Measurements from ENCODE around the gene SLC35C1. TPM values are rescaled to one million over a fixed set of nuclear protein-coding genes. Genes with fewer than 3 reads are reported as not detected.

The SLC35C1 gene
- total RNA-seq, 2 experiments from 2014 or later = 5.6 to 6.5 TPM

DNA sequence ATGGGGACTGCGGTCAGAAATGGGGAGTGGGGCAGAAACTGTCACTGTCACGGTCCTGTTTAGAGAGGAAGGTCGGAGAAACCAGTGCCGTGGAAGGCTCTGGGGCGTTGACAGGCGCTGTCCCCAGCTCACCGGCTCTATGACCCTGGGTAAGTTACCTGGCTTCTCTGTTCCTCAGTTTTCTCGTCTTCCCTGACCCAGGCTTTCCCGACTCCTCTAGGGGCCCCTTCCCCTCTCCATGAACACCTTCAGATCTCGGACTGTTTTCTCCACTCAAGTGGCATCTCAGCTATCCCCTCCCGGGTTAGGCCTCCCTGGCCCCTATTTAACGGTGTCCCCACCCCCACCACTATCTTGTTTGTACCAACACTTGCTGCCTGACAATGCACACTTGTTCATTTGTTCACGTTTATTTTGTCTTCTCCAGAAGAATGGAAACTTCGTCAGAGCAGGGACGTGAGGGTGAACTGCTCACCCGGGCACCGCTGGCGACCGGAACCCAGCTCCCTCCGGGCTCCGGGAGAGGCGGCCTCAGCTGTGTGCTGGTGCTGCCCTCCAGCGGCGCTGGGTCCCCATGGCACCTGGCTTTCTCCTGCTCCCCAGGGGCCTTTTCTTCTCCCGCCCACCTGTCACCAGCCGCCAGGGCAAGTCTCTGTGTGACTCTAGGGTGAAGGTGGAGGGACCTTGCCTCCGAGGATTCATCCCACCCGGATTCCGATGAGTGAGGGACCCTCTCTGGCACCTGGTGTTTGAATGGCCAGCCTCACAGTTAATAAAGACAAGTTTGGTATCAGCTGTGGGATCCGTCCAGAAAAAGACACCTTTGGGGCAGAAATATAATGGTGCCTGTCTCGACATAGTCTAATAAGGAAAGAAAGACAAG is 33.1 kb upstream of the SLC35C1 start:
- H3K27ac Mint-ChIP-seq = peak overlapping the region; percentile 50
- no peaks in the 10 kb centered on the region for H3K9me3 Mint-ChIP-seq
- no peaks in the 10 kb centered on the region for H3K27me3 Mint-ChIP-seq (ENCODE audit: low read depth)
- H3K36me3 Mint-ChIP-seq (ENCODE audit: low read depth) = no peaks in the 10 kb centered on the region
- intact Hi-C loops (cut with micrococcal nuclease) = loop anchor here (1.0 to 10.0 kb wide), 9 partner anchors 35 to 657 kb away; partner anchors contain the start of gene CRY2
- peak; percentile 86 for DNase-seq
- H3K4me1 Mint-ChIP-seq (ENCODE audit: low read depth) = peaks cover 7% of the 10 kb centered on the region
- CTCF ChIA-PET = interaction anchor here (0.6 to 3.3 kb wide), 59 partner anchors 11 to 777 kb away, joined by 3 to 42 read pairs (median 4); partner anchors contain the start of gene SLC35C1
- H3K4me3 Mint-ChIP-seq = peak overlapping the region; percentile 86

DNA sequence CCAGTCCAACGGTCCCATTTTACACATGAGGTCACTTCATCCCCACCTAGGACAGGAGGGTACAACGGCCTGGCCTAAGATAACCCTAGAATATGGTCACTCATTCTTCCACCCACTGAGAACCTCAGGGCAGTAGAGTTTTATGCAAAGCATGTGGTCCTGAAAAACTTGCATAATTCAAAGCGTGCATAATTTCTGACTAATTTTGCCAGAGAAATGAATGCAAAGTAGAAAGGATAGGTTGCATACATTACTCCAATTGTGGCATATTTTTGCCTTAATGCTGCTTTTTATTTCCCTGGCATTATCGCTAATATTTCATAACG is 32.5 kb upstream of the SLC35C1 start:
- no peak overlapping the region for H3K4me3 Mint-ChIP-seq
- no peaks in the 10 kb centered on the region for H3K36me3 Mint-ChIP-seq (ENCODE audit: low read depth)
- peaks cover 7% of the 10 kb centered on the region for H3K4me1 Mint-ChIP-seq (ENCODE audit: low read depth)
- H3K27me3 Mint-ChIP-seq (ENCODE audit: low read depth) = no peaks in the 10 kb centered on the region
- CTCF ChIA-PET = interaction anchor here (0.6 to 3.3 kb wide), 23 partner anchors 12 to 425 kb away, joined by 3 to 42 read pairs (median 4); partner anchors contain the start of gene SLC35C1
- DNase-seq = no peak
- no peak overlapping the region for H3K27ac Mint-ChIP-seq
- H3K9me3 Mint-ChIP-seq = no peaks in the 10 kb centered on the region
- intact Hi-C loops (cut with micrococcal nuclease) = loop anchor here (1.0 to 10.0 kb wide), 5 partner anchors 35 to 658 kb away; no protein-coding TSS in a partner anchor

DNA sequence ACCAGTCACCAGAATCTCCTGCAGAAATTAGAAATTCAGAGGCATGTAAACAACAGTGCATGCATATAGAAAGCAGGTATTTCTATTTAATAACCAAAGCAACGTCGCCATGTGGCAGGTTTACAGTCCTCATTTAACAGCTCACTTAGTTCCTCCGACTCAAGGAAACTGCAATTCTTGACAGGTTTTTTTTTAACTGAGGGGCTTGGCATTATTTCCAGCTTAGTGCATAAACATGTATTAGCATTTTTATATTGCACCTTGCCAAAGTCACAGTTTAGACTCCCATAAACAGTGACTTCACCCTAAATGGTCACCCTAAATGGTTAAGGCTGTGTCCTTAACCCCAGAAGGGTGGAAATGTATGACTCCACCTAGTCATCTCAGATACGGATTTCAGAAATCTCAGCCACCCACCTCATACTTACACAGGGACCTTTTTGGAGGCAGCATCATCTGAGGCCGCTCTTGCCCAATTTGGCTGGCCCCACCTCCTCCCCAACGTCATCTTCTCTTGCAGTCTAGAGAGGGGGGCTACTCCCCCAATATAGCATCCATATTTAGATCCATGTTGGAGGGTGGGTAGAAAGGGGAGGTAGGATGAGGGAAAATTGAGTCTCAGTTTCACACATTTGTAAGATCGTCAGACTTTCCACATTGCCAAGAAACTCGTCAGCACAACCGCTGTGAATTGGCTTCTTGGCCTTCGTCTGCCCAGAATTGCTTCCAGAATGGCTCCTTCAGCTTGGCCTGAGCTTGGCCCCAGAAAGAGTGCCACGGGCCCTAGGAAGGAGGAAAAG is 31.8 kb upstream of the SLC35C1 start:
- Mint-ChIP-seq H3K36me3 (ENCODE audit: low read depth) (no peaks in the 10 kb centered on the region), H3K9me3 (no peaks in the 10 kb centered on the region), H3K27me3 (ENCODE audit: low read depth) (no peaks in the 10 kb centered on the region), H3K4me1 (ENCODE audit: low read depth) (peaks cover 7% of the 10 kb centered on the region), H3K4me3 (no peak overlapping the region), H3K27ac (no peak overlapping the region)
- intact Hi-C loops (cut with micrococcal nuclease) = loop anchor here (1.0 to 10.0 kb wide), 5 partner anchors 36 to 658 kb away; no protein-coding TSS in a partner anchor
- DNase-seq = no peak
- CTCF ChIA-PET = interaction anchor here (0.6 to 3.3 kb wide), 3 partner anchors 21 to 401 kb away, joined by 3 to 26 read pairs (median 3); no protein-coding TSS in a partner anchor

DNA sequence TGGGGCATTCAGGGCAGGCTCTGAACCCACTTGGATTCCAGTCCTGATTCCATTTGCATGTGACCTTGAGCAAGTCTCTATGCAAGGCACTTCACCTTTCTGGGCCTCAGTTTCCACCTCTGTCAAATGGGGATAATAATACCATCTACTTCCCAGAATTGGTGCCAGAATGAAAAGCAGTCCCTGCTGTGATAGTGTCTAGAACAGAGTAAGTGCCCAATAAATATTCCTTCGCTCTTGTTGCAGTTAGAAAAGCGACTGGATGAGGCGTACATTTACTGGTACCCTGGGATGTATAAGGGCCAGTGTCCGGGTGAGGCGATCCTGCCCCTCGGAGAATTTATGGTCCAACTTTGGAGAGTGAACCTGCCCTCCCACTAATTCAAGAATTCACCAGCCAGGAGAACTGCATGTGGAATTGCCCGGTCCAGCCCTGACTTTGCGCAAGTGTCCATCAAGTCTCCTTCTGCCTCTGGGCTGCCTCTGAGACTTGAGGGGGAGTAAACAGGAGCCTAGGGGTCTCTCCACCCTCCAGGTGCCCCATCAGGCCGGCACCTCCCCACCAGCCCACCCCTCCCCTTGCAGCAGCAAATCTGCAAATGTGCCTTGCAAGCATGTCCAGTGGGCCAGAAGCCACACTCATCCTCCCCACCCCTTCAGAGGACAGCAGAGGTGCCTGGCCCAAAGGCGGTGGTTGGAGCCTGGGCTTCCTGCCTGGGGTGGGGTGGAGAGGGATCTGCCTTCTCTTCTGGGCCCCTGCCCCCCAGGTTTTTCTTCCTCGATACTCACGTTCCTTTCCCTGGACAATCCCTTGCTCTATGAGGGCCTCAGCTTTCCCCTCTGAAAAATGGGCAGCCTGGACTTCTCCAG is 30.9 kb upstream of the SLC35C1 start:
- Mint-ChIP-seq H3K9me3 (no peaks in the 10 kb centered on the region), H3K27me3 (ENCODE audit: low read depth) (no peaks in the 10 kb centered on the region), H3K4me1 (ENCODE audit: low read depth) (peaks cover 7% of the 10 kb centered on the region), H3K4me3 (no peak overlapping the region), H3K36me3 (ENCODE audit: low read depth) (no peaks in the 10 kb centered on the region), H3K27ac (no peak overlapping the region)
- intact Hi-C loops (cut with micrococcal nuclease) = loop anchor here (2.0 to 10.0 kb wide), 3 partner anchors 111 to 659 kb away; no protein-coding TSS in a partner anchor
- DNase-seq = no peak
- CTCF ChIA-PET = interaction anchor here (0.6 kb wide), 1 partner anchor 20 kb away, joined by 3 read pairs; no protein-coding TSS in a partner anchor

DNA sequence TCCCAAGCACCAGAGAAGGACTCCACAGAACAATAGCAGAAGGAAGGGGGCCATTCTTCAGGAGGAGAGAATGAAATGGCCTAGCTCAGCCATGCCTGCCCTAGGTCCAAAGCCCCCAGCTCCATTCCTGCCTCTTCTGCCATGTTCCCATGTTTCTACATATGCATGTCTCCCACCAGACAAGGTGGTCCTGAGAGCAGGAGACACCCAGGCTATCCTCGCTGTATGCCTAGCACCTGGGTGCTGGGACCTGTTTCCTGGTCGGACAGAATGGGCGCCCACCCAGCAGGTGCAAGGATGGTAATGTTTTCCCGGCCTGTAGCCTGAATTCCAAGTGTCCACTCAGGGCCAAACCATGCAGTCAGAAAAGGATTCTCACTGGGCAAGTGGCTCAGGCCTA is 30.2 kb upstream of the SLC35C1 start:
- DNase-seq = no peak
- intact Hi-C loops (cut with micrococcal nuclease) = loop anchor here (5.0 to 10.0 kb wide), 2 partner anchors 362 to 660 kb away; no protein-coding TSS in a partner anchor
- no peak overlapping the region for H3K27ac Mint-ChIP-seq
- no peaks in the 10 kb centered on the region for H3K36me3 Mint-ChIP-seq (ENCODE audit: low read depth)
- peaks cover 7% of the 10 kb centered on the region for H3K4me1 Mint-ChIP-seq (ENCODE audit: low read depth)
- H3K9me3 Mint-ChIP-seq = no peaks in the 10 kb centered on the region
- H3K27me3 Mint-ChIP-seq (ENCODE audit: low read depth) = no peaks in the 10 kb centered on the region
- CTCF ChIA-PET = no interaction called here
- H3K4me3 Mint-ChIP-seq = no peak overlapping the region

DNA sequence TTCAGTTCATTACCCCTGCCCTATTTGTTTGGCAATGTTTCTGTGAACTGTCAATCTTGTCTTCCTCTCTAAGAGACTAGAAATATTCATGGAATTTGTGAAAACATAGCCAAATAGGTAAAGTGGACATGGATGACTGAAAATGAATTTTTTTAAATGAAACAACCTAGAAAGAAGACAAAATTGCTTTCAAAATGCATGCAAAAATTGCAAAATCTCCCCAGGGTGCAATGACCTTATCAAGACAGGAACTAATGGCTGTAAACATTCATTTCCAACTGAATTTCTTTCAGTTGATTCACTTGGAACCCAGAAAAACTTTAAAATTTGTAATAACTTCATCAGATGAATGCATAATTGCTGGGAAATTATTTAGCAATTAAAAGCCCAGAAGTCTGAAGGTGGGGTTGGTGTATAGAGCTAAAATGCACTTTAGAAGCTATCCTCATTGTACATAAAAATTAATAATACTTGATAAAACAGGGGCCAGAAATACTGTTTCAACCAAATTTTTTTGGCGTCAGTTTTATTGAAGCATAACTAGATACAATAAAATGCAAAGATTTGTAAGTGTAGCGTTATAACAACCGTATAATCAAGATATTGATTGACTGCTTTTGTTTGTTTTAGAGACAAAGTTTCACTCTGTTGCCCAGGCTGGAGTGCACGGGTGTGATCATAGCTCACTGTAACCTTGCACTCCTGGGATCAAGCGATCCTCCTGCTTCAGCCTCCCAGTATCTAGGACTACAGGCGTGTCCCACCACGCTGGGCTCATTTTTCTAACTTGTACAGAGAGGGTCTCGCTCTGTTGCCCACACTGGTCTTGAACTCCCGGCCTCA is 27.6 kb upstream of the SLC35C1 start:
- Mint-ChIP-seq H3K4me3 (no peak overlapping the region), H3K9me3 (no peaks in the 10 kb centered on the region), H3K36me3 (ENCODE audit: low read depth) (no peaks in the 10 kb centered on the region), H3K4me1 (ENCODE audit: low read depth) (no peaks in the 10 kb centered on the region), H3K27ac (no peak overlapping the region), H3K27me3 (ENCODE audit: low read depth) (peaks cover 6% of the 10 kb centered on the region)
- CTCF ChIA-PET = interaction anchor here (0.7 kb wide), 1 partner anchor 425 kb away, joined by 3 read pairs; no protein-coding TSS in a partner anchor
- DNase-seq = no peak
- intact Hi-C loops (cut with micrococcal nuclease) = loop anchor here (10.0 kb wide), 1 partner anchor 663 kb away; no protein-coding TSS in a partner anchor

DNA sequence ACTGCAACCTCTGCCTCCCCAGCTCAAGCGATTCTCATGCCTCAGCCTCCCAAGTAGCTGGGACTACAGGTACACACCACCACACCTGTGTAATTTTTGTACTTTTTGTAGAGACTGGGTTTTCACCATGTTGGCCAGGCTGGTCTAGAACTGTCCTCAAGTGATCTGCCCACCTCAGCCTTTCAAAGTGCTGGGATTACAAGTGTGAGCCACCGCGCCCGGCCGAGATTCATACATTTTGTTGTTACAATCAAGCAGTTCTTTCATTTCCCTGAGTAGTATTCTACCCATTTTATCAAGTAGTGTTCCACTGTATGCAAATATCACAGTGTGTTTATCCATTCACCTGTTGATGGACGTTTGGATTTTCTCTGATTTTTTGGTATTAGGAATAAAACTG is 26.6 kb upstream of the SLC35C1 start:
- DNase-seq = no peak
- Mint-ChIP-seq H3K36me3 (ENCODE audit: low read depth) (no peaks in the 10 kb centered on the region), H3K9me3 (no peaks in the 10 kb centered on the region), H3K4me3 (no peak overlapping the region), H3K27ac (no peak overlapping the region), H3K4me1 (ENCODE audit: low read depth) (no peaks in the 10 kb centered on the region), H3K27me3 (ENCODE audit: low read depth) (peaks cover 6% of the 10 kb centered on the region)
- CTCF ChIA-PET = interaction anchor here (0.7 to 1.1 kb wide), 2 partner anchors 407 to 426 kb away, joined by 3 to 4 read pairs; no protein-coding TSS in a partner anchor
- intact Hi-C loops (cut with micrococcal nuclease) = loop anchor here (10.0 kb wide), 1 partner anchor 664 kb away; no protein-coding TSS in a partner anchor

DNA sequence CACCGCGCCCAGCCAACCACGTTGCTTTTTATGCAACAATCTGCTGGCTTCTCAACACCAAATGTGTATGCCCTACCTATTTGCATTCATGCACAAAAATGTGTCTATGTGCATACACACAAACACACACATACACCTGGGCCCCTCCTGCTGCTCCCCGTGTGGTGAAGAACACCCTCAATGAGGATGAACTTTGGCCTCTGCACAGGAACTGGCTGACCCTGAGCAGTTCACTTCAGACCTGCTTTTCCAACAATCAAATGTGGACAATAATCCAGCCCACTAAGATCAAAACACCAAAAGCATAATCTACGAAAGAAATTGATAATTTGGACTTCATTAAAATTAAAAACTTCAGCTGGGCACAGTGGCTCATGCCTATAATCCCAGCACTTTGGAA is 25.3 kb upstream of the SLC35C1 start:
- CTCF ChIA-PET = interaction anchor here (1.1 kb wide), 1 partner anchor 408 kb away, joined by 4 read pairs; no protein-coding TSS in a partner anchor
- H3K27ac Mint-ChIP-seq = no peak overlapping the region
- no peaks in the 10 kb centered on the region for H3K9me3 Mint-ChIP-seq
- H3K27me3 Mint-ChIP-seq (ENCODE audit: low read depth) = peaks cover 6% of the 10 kb centered on the region
- no peaks in the 10 kb centered on the region for H3K4me1 Mint-ChIP-seq (ENCODE audit: low read depth)
- intact Hi-C loops (cut with micrococcal nuclease) = loop anchor here (10.0 kb wide), 1 partner anchor 665 kb away; no protein-coding TSS in a partner anchor
- H3K36me3 Mint-ChIP-seq (ENCODE audit: low read depth) = no peaks in the 10 kb centered on the region
- DNase-seq = no peak
- no peak overlapping the region for H3K4me3 Mint-ChIP-seq

DNA sequence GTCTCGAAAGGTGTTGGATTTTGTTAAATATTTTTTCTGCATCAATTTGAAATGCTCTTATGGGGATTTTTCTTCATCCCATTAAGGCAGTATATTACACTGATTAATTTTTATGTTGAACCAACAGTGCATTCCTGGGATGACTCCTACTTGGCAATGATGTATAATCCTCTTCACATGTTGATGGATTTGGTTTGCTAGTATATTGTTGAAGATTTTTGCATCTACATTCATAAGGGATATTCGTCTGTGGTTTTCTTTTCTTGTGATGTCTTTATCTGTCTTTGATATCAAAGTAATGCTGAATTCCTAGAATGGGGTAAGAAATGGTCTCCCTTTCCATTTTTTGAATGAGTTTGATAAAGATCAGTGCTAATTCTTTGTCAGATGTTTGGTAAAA is 18.7 kb upstream of the SLC35C1 start:
- H3K36me3 Mint-ChIP-seq (ENCODE audit: low read depth) = no peaks in the 10 kb centered on the region
- H3K27ac Mint-ChIP-seq = no peak overlapping the region
- H3K27me3 Mint-ChIP-seq (ENCODE audit: low read depth) = peaks cover 6% of the 10 kb centered on the region
- no peak overlapping the region for H3K4me3 Mint-ChIP-seq
- intact Hi-C loops (cut with micrococcal nuclease) = no loop called here
- no peak for DNase-seq
- peaks cover 7% of the 10 kb centered on the region for H3K9me3 Mint-ChIP-seq
- no peaks in the 10 kb centered on the region for H3K4me1 Mint-ChIP-seq (ENCODE audit: low read depth)
- CTCF ChIA-PET = no interaction called here

DNA sequence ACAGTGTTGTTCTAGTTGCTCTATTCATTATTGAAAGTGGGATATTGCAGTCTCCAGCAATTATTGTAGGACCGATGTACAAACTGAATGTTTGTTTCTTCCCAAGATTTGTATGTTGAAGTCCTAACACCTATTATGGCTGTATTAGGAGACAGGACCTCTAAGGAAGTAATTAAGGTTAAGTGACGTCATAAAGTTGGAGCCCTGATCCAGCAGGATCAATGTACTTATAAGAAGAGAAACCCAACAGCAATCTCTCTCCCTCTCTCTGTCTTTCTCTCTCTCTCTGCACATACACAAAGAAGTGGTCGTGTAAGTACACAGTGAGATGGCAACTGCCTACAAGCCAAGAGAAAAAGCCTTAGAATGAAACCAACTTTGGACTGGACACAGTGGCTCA is 16.1 kb upstream of the SLC35C1 start:
- Mint-ChIP-seq H3K27ac (no peak overlapping the region), H3K36me3 (ENCODE audit: low read depth) (no peaks in the 10 kb centered on the region), H3K4me1 (ENCODE audit: low read depth) (no peaks in the 10 kb centered on the region), H3K9me3 (peaks cover 7% of the 10 kb centered on the region), H3K4me3 (no peak overlapping the region), H3K27me3 (ENCODE audit: low read depth) (peaks cover 5% of the 10 kb centered on the region)
- no peak for DNase-seq
- intact Hi-C loops (cut with micrococcal nuclease) = no loop called here
- CTCF ChIA-PET = interaction anchor here (0.9 kb wide), 1 partner anchor 17 kb away, joined by 4 read pairs; no protein-coding TSS in a partner anchor

DNA sequence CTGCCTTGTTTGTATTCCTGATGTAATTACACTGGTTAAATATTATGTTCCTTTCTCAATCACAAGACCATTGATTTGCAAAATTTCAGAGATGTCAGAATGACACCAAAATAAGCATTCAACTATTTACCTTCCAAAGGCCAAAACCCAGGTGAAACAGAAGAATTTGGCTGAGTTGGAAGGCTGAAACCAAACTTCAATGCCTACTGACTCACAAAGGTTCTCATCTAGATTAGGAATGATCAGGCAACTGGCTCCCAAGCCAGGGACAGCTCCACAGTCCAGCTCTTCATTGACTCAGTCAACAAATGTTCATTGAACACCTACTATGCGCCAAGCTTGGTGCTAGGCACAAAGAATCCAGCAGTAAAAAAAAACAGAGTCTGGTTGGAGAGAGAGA is 13.4 kb upstream of the SLC35C1 start:
- Mint-ChIP-seq H3K27ac (no peak overlapping the region), H3K9me3 (peaks cover 7% of the 10 kb centered on the region), H3K4me1 (ENCODE audit: low read depth) (no peaks in the 10 kb centered on the region), H3K27me3 (ENCODE audit: low read depth) (peaks cover 2% of the 10 kb centered on the region), H3K4me3 (no peak overlapping the region), H3K36me3 (ENCODE audit: low read depth) (no peaks in the 10 kb centered on the region)
- DNase-seq = no peak
- intact Hi-C loops (cut with micrococcal nuclease) = no loop called here
- CTCF ChIA-PET = no interaction called here

Measured in activated naive CD4-positive, alpha-beta T cell treated with anti-CD3 and anti-CD28 coated beads for 36 hours (primary cell).